NT2/D1 (cell line): ENCODE measurements around the gene SNX10.
A peak's percentile ranks its signal among the peaks of the same experiment; 100 is the strongest.

Experiments used
- DNase-seq: peaks from one replicate; pipeline ENCODE4 v3.0.0-alpha.2; 2011; ENCODE audit warnings: low read depth, low spot score
- H3K27me3 ChIP-seq: 2 replicates; pipeline ENCODE4 v1.6.0; 2011; ENCODE audit warnings: mild to moderate bottlenecking; ENCODE audit not compliant: insufficient read length, insufficient read depth
- H3K36me3 ChIP-seq: 2 replicates; pipeline ENCODE4 v1.6.1; 2011; ENCODE audit warnings: mild to moderate bottlenecking, low read length, mixed read lengths; ENCODE audit not compliant: insufficient read depth, insufficient read length
- H3K4me1 ChIP-seq: 2 replicates; pipeline ENCODE4 v1.5.1; 2011; ENCODE audit not compliant: insufficient read depth, insufficient read length
- H3K4me3 ChIP-seq: 2 replicates; pipeline ENCODE4 v1.5.1; 2011; ENCODE audit warnings: low read depth; ENCODE audit not compliant: insufficient read length
- H3K9ac ChIP-seq: 2 replicates; pipeline ENCODE4 v1.6.0; 2011; ENCODE audit warnings: low read depth; ENCODE audit not compliant: insufficient read length
- H3K9me3 ChIP-seq: 2 replicates; pipeline ENCODE4 v1.5.1; 2011; ENCODE audit warnings: mild to moderate bottlenecking, low read length; ENCODE audit not compliant: insufficient read depth
- SUZ12 ChIP-seq: IDR thresholded peaks from 2 replicates; pipeline ENCODE4 v1.6.1; 2011; ENCODE audit not compliant: insufficient read length, insufficient read depth; ENCODE audit errors: extremely low read depth
- YY1 ChIP-seq: IDR thresholded peaks from 2 replicates; pipeline ENCODE4 v1.6.1; 2011; ENCODE audit not compliant: insufficient read length, insufficient read depth
- ZNF274 ChIP-seq: IDR thresholded peaks from 2 replicates; pipeline ENCODE4 v1.6.1; 2011; ENCODE audit warnings: mild to moderate bottlenecking, low read depth, low read length

The SNX10 gene

GRCh38 chr7:26397796-26398426, 106.2 kb downstream of the SNX10 start:
- TF ChIP-seq SUZ12 (no peak), ZNF274 (no peak), YY1 (no peak)

GRCh38 chr7:26398427-26398755, 106.7 kb downstream of the SNX10 start:
- Histone ChIP-seq H3K9ac (peak overlapping the region; percentile 85), H3K27me3 (no peaks in the 10 kb centered on the region), H3K4me3 (peak overlapping the region; percentile 76), H3K4me1 (peaks cover 4% of the 10 kb centered on the region), H3K36me3 (no peaks in the 10 kb centered on the region), H3K9me3 (no peaks in the 10 kb centered on the region)
- TF ChIP-seq ZNF274 (no peak), YY1 (no peak), SUZ12 (no peak)
- DNase-seq, result no peak

More at GRCh38 chr7:26397796-26398426, 106.2 kb downstream of the SNX10 start:
- no peak for DNase-seq
- Histone ChIP-seq H3K27me3 (no peaks in the 10 kb centered on the region), H3K36me3 (no peaks in the 10 kb centered on the region), H3K9me3 (no peaks in the 10 kb centered on the region), H3K4me1 (peaks cover 4% of the 10 kb centered on the region), H3K4me3 (peak overlapping the region; percentile 76), H3K9ac (peak overlapping the region; percentile 85)

GRCh38 chr7:26398756-26399509, 107.3 kb downstream of the SNX10 start:
- Histone ChIP-seq H3K36me3 (no peaks in the 10 kb centered on the region), H3K4me3 (peak overlapping the region; percentile 76), H3K9me3 (no peaks in the 10 kb centered on the region), H3K27me3 (no peaks in the 10 kb centered on the region), H3K9ac (peak overlapping the region; percentile 71), H3K4me1 (peaks cover 4% of the 10 kb centered on the region)
- DNase-seq, result no peak
- TF ChIP-seq ZNF274 (no peak), YY1 (no peak), SUZ12 (no peak)

- no peaks in the 10 kb centered on the region for H3K9me3 ChIP-seq
- H3K4me1 ChIP-seq, result peaks cover 4% of the 10 kb centered on the region
- no peaks in the 10 kb centered on the region for H3K27me3 ChIP-seq
- no peak for DNase-seq
- H3K36me3 ChIP-seq, result no peaks in the 10 kb centered on the region
- no peak overlapping the region for H3K9ac ChIP-seq
- TF ChIP-seq ZNF274 (no peak), YY1 (no peak), SUZ12 (no peak)
- no peak overlapping the region for H3K4me3 ChIP-seq
Observed at GRCh38 chr7:26399736-26400135, 108.1 kb downstream of the SNX10 start.

GRCh38 chr7:26403640-26404039, 112.0 kb downstream of the SNX10 start:
- TF ChIP-seq SUZ12 (no peak), YY1 (no peak), ZNF274 (no peak)
- DNase-seq, result no peak
- no peak overlapping the region for H3K9ac ChIP-seq
- no peak overlapping the region for H3K4me3 ChIP-seq
- H3K36me3 ChIP-seq, result no peaks in the 10 kb centered on the region
- H3K27me3 ChIP-seq, result no peaks in the 10 kb centered on the region
- no peaks in the 10 kb centered on the region for H3K9me3 ChIP-seq
- H3K4me1 ChIP-seq, result peaks cover 2% of the 10 kb centered on the region

- Histone ChIP-seq H3K9ac (no peak overlapping the region), H3K27me3 (no peaks in the 10 kb centered on the region), H3K9me3 (no peaks in the 10 kb centered on the region), H3K36me3 (no peaks in the 10 kb centered on the region), H3K4me3 (no peak overlapping the region), H3K4me1 (no peaks in the 10 kb centered on the region)
- DNase-seq, result no peak
- no peak for TF ChIP-seq YY1
- TF ChIP-seq ZNF274, result no peak
- no peak for TF ChIP-seq SUZ12
Observed at GRCh38 chr7:26404189-26404996, 112.7 kb downstream of the SNX10 start.

- H3K9ac ChIP-seq, result no peak overlapping the region
- H3K9me3 ChIP-seq, result no peaks in the 10 kb centered on the region
- no peaks in the 10 kb centered on the region for H3K36me3 ChIP-seq
- no peak for DNase-seq
- no peak overlapping the region for H3K4me3 ChIP-seq
- H3K27me3 ChIP-seq, result no peaks in the 10 kb centered on the region
- H3K4me1 ChIP-seq, result no peaks in the 10 kb centered on the region
- TF ChIP-seq ZNF274 (no peak), SUZ12 (no peak), YY1 (no peak)
Observed at GRCh38 chr7:26406433-26406832, 114.8 kb downstream of the SNX10 start.
